CD14-positive monocyte (primary cell): ENCODE data around the gene THAP2. TPM values are rescaled to one million over a fixed set of nuclear protein-coding genes. Genes with fewer than 3 reads are reported as not detected.

Source experiments
- DNase-seq, 3 donors: peaks; one replicate each; pipeline ENCODE4 v3.0.0-alpha.2; 2011 to 2022
- H2AFZ ChIP-seq: 2 replicates; pipeline ENCODE4 v1.6.0; 2012; ENCODE audit warnings: mild to moderate bottlenecking, low read depth, low read length, inconsistent platforms; ENCODE audit not compliant: insufficient read depth, poor library complexity, severe bottlenecking
- H3K27ac ChIP-seq, 2 donors: 1 replicate in 1 of 2; 2 replicates in 1 of 2; pipeline ENCODE4 v1.5.1; 2012 to 2013; ENCODE audit warnings: low read length in 2 of 2, control low read depth in 1 of 2, inconsistent platforms in 1 of 2, low read depth in 1 of 2, mild to moderate bottlenecking in 1 of 2
- H3K27me3 ChIP-seq, 2 donors: one replicate each; pipeline versions ENCODE4 v1.6.0 to v1.6.1; 2011 to 2013; ENCODE audit warnings: low read length in 2 of 2; ENCODE audit not compliant: control insufficient read depth in 2 of 2, insufficient read depth in 2 of 2
- H3K36me3 ChIP-seq, 2 donors: replicated peaks in 1 of 2; 1 replicate in 1 of 2; 2 replicates in 1 of 2; pipeline versions ENCODE4 v1.5.1 to v1.6.1; 2012 to 2013; ENCODE audit warnings: low read length in 2 of 2, control low read depth in 1 of 2, inconsistent platforms in 1 of 2, mild to moderate bottlenecking in 1 of 2; ENCODE audit not compliant: insufficient read depth in 2 of 2, control insufficient read depth in 1 of 2
- H3K4me1 ChIP-seq, 2 donors: 1 replicate in 1 of 2; 2 replicates in 1 of 2; pipeline versions ENCODE4 v1.5.1 to v1.6.1; 2012 to 2013; ENCODE audit warnings: low read length in 2 of 2, control low read depth in 1 of 2, inconsistent platforms in 1 of 2, mild to moderate bottlenecking in 1 of 2, moderate library complexity in 1 of 2; ENCODE audit not compliant: insufficient read depth in 2 of 2, control insufficient read depth in 1 of 2
- H3K4me2 ChIP-seq: replicated peaks from 2 replicates; pipeline ENCODE3; 2012; ENCODE audit warnings: low read length, moderate library complexity, mild to moderate bottlenecking; ENCODE audit not compliant: poor library complexity, severe bottlenecking; ENCODE audit errors: extremely low read depth
- H3K4me3 ChIP-seq, 3 experiments: fragments of 200-600 bp in 1 of 3; sonication (generic) in 1 of 3; replicated peaks in 1 of 3; 1 replicate in 2 of 3; 2 replicates in 1 of 3; pipeline ENCODE4 v1.5.1; 2011 to 2013; ENCODE audit warnings: low read length in 3 of 3, mild to moderate bottlenecking in 3 of 3, control low read depth in 2 of 3, low read depth in 2 of 3, inconsistent platforms in 1 of 3, moderate library complexity in 1 of 3
- H3K79me2 ChIP-seq: 2 replicates; pipeline ENCODE4 v1.6.0; 2012; ENCODE audit warnings: mild to moderate bottlenecking, control low read depth, inconsistent platforms, low read length, moderate library complexity; ENCODE audit not compliant: insufficient read depth
- H3K9ac ChIP-seq: 2 replicates; pipeline ENCODE4 v1.6.0; 2017; ENCODE audit warnings: low read length, mild to moderate bottlenecking; ENCODE audit not compliant: insufficient read depth, poor library complexity, severe bottlenecking
- H3K9me3 ChIP-seq, 2 donors: replicated peaks in 1 of 2; 1 replicate in 1 of 2; 2 replicates in 1 of 2; pipeline versions ENCODE4 v1.5.1 to v1.6.1; 2012 to 2013; ENCODE audit warnings: low read length in 2 of 2, control low read depth in 1 of 2; ENCODE audit not compliant: control insufficient read depth in 1 of 2, insufficient read depth in 1 of 2
- H4K20me1 ChIP-seq: 2 replicates; pipeline ENCODE4 v1.6.0; 2012; ENCODE audit warnings: mild to moderate bottlenecking, low read length, control low read depth, moderate library complexity; ENCODE audit not compliant: insufficient read depth
- H3K27ac Mint-ChIP-seq, 7 donors: one replicate each; pipeline ENCODE4 v1.8.0; 2020; ENCODE audit warnings: mild to moderate bottlenecking in 7 of 7, mixed read lengths in 7 of 7, moderate library complexity in 6 of 7, inconsistent platforms in 2 of 7
- H3K27me3 Mint-ChIP-seq, 3 donors: one replicate each; pipeline ENCODE4 v1.8.0; 2021 to 2022; ENCODE audit warnings: low read depth in 3 of 3, mild to moderate bottlenecking in 3 of 3, mixed read lengths in 3 of 3, moderate library complexity in 3 of 3, inconsistent platforms in 1 of 3
- H3K36me3 Mint-ChIP-seq, 2 donors: one replicate each; pipeline ENCODE4 v1.8.0; 2020; ENCODE audit warnings: mixed read lengths in 2 of 2, inconsistent platforms in 1 of 2, mild to moderate bottlenecking in 1 of 2
- H3K4me1 Mint-ChIP-seq: one replicate; pipeline ENCODE4 v1.8.0; 2020; ENCODE audit warnings: mild to moderate bottlenecking, mixed read lengths
- H3K4me3 Mint-ChIP-seq, 2 donors: one replicate each; pipeline ENCODE4 v1.8.0; 2020; ENCODE audit warnings: mild to moderate bottlenecking in 2 of 2, mixed read lengths in 2 of 2, moderate library complexity in 1 of 2
- H3K9me3 Mint-ChIP-seq, 7 donors: one replicate each; pipeline ENCODE4 v1.8.0; 2020 to 2022; ENCODE audit warnings: mixed read lengths in 7 of 7, mild to moderate bottlenecking in 6 of 7, moderate library complexity in 6 of 7, inconsistent platforms in 2 of 7
- CTCF ChIP-seq: fragments of 200-600 bp; IDR thresholded peaks from one replicate; pipeline ENCODE4 v1.8.0; 2022; ENCODE audit warnings: antibody characterized with exemption, mild to moderate bottlenecking
- WGBS: methylation state at CpG from one replicate; pipeline ENCODE4 v1.1.5; 2013; ENCODE audit warnings: missing lambda C conversion rate; ENCODE audit not compliant: insufficient coverage; 5-methylcytosine and 5-hydroxymethylcytosine counted together
- intact Hi-C, 2 donors: fragments of 100-400 bp; cut with micrococcal nuclease; formaldehyde crosslinking; loops; one replicate each; pipeline versions ENCODE4 v1.15.0 to v1.15.1; 2023
- polyA plus RNA-seq, 3 donors: library from polyadenylated mRNA; depleted of rRNA in 1 of 3; unstranded in 2 of 3; stranded (reverse) in 1 of 3; fragments of 300-500 nt in 2 of 3; fragments of >200 nt in 1 of 3; fragmentation: Illumina TruSeq in 2 of 3; gene quantifications; 1 replicate in 2 of 3; 2 replicates in 1 of 3; pipeline ENCODE4 v1.2.3, GENCODE V29; 2012 to 2021

THAP2 gene
- polyA plus RNA-seq, 3 donors, result 3.5 to 16.3 (median 4.3) TPM

GRCh38 chr12:71684081-71684480 lies 20.0 kb downstream of the THAP2 start:
- Mint-ChIP-seq H3K4me3 (peak overlapping the region; percentile 37 to 63), H3K36me3 (no peaks in the 10 kb centered on the region), H3K27me3 (peaks cover 0 to 2% (median 0%) of the 10 kb centered on the region in 3 donors), H3K4me1 (peaks cover 21% of the 10 kb centered on the region), H3K9me3 (peaks cover 0 to 2% (median 0%) of the 10 kb centered on the region in 7 donors), H3K27ac (no peak overlapping the region)
- Histone ChIP-seq H3K9me3 (no peaks in the 10 kb centered on the region), H3K27me3 (no peaks in the 10 kb centered on the region), H3K79me2 (peaks cover 18% of the 10 kb centered on the region), H4K20me1 (no peaks in the 10 kb centered on the region), H3K4me1 (peaks cover 31 to 43% of the 10 kb centered on the region in 2 donors), H3K4me3 (peak overlapping the region in 2 of 3 experiments; percentile 0 to 57), H3K9ac (no peak overlapping the region), H3K27ac (no peak overlapping the region), H3K4me2 (peak overlapping the region; percentile 59), H3K36me3 (no peaks in the 10 kb centered on the region), H2AFZ (peak overlapping the region; percentile 65)
- no peak for TF ChIP-seq CTCF
- 0% methylated on average over 1 of the region's 5 CpGs for WGBS
- DNase-seq, result peak in 2 of 3 donors; percentile 34 to 42
- intact Hi-C loops, result loop anchor here in 1 of 2 donors (10.0 kb wide), 1 partner anchor 71 kb away; the partner anchor contains the start of gene RAB21

DNA sequence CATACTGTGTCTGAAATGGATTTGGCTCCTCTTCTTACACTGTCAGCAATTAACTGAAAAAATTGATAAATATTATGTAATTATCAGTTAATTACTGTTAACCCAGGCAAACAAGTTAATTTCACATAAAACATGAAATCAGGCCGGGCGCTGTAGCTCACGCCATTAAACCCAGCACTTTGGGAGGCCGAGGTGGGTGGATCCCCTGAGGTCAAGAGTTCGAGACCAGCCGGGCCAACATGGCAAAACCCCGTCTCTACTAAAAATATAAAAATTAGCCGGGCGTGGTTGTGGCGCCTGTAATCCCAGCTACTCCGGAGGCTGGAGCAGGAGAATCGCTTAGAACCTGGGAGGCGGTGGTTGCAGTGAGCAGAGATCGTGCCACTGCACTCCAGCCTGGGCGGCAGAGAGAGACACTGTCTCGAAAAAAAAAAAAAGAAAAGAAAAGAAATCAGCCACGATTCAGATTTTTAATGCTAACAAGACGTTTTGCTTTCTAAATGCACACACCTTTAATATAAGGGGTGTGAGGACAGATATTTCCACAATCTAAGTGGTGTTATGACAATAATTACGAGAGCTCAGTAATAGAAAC lies 21.3 kb downstream of the THAP2 start:
- H3K4me3 Mint-ChIP-seq, result peak overlapping the region; percentile 83 to 96
- intact Hi-C loops, result loop anchor here (5.0 to 10.0 kb wide), 2 partner anchors 67 to 69 kb away; partner anchors contain the start of gene RAB21 (in 2 of the 2)
- 71% methylated on average over 9 of the region's 19 CpGs for WGBS
- no peak for DNase-seq
- peak overlapping the region; percentile 79 to 82 for H3K27ac ChIP-seq
- peaks cover 0 to 2% (median 0%) of the 10 kb centered on the region in 7 donors for H3K9me3 Mint-ChIP-seq
- H3K36me3 Mint-ChIP-seq, result peaks cover 2 to 5% of the 10 kb centered on the region in 2 donors
- peaks cover 24% of the 10 kb centered on the region for H3K4me1 Mint-ChIP-seq
- H3K9ac ChIP-seq, result peak overlapping the region; percentile 75
- no peaks in the 10 kb centered on the region for H3K27me3 ChIP-seq
- peaks cover 21% of the 10 kb centered on the region for H3K79me2 ChIP-seq
- H3K9me3 ChIP-seq, result no peaks in the 10 kb centered on the region
- H3K4me2 ChIP-seq, result peak overlapping the region; percentile 80
- H3K36me3 ChIP-seq, result peaks cover 0 to 6% of the 10 kb centered on the region in 2 donors
- peaks cover 31 to 43% of the 10 kb centered on the region in 2 donors for H3K4me1 ChIP-seq
- H3K27me3 Mint-ChIP-seq, result peaks cover 0 to 2% (median 0%) of the 10 kb centered on the region in 3 donors
- peak overlapping the region; percentile 83 for H2AFZ ChIP-seq
- H4K20me1 ChIP-seq, result no peaks in the 10 kb centered on the region
- H3K4me3 ChIP-seq, result peak overlapping the region; percentile 43 to 80 (median 74)
- peak overlapping the region; percentile 86 to 99 (median 95) for H3K27ac Mint-ChIP-seq
- TF ChIP-seq CTCF, result no peak
